Stromal cell of bone marrow (primary cell): ENCODE measurements around the gene USP12.

ENCODE experiments used
- DNase-seq: peaks from one replicate; pipeline ENCODE4 v3.0.0-alpha.2; 2012; ENCODE audit warnings: low read depth

USP12 gene

GRCh38 chr13:27034678-27035111, 136.9 kb downstream of the USP12 start:
- DNase-seq, result no peak

- DNase-seq, result no peak
Observed at GRCh38 chr13:27028683-27029480, 142.7 kb downstream of the USP12 start.

- DNase-seq, result no peak
Observed at GRCh38 chr13:27027086-27027667, 144.4 kb downstream of the USP12 start.

- no peak for DNase-seq
Observed at GRCh38 chr13:27026396-27026795, 145.2 kb downstream of the USP12 start.

- no peak for DNase-seq
Observed at GRCh38 chr13:27024776-27025492, 146.7 kb downstream of the USP12 start.

GRCh38 chr13:27024074-27024461, 147.5 kb downstream of the USP12 start:
- no peak for DNase-seq

- DNase-seq, result no peak
Observed at GRCh38 chr13:27023385-27024073, 148.1 kb downstream of the USP12 start.

- DNase-seq, result no peak
Observed at GRCh38 chr13:27022571-27023311, 148.9 kb downstream of the USP12 start.

GRCh38 chr13:27020415-27020814, 151.2 kb downstream of the USP12 start:
- no peak for DNase-seq

- DNase-seq, result no peak
Observed at GRCh38 chr13:27018882-27019281, 152.7 kb downstream of the USP12 start.

- DNase-seq, result no peak
Observed at GRCh38 chr13:27018344-27018861, 153.2 kb downstream of the USP12 start.

GRCh38 chr13:27016875-27017274, 154.7 kb downstream of the USP12 start:
- no peak for DNase-seq
